ENCODE data around the gene MEF2C.

DNA sequence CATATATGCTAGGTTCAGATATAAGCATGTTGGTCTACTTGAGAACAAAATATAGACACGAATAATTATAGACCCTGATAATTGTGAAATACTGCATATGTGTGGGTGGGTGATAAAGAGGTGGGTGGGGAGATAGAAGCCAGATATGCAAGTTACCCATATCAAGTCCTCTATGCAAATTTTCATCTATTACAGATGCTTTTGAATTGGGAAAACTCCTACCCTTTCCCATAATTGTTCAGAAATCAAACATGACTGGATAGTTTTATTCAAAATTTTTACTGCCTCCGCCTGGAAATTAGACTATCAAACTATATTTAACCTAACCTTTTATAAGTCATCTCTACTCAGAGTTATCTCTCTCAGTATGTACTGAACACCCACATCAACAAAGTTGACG, 157.5 kb downstream of the MEF2C start:
- no peak for TF ChIP-seq RXRA (IDR thresholded peaks at IDR 0.05)
- TF ChIP-seq CTCF (IDR thresholded peaks at IDR 0.05; ENCODE audit: low read depth, low read length, missing input control) = no peak
- no peak for TF ChIP-seq MAX (IDR thresholded peaks at IDR 0.05)
- no peak for TF ChIP-seq YY1 (IDR thresholded peaks at IDR 0.05)
- no peak for TF ChIP-seq ATF3 (IDR thresholded peaks at IDR 0.05)
